Measurements from ENCODE around the gene PMEL. TPM values are rescaled to one million over a fixed set of nuclear protein-coding genes. Genes with fewer than 3 reads are reported as not detected.
A peak's percentile ranks its signal among the peaks of the same experiment; 100 is the strongest.

Gene PMEL
- total and polyA plus RNA-seq, 9 of the 15 experiments (the other 6 are each of a cell fraction or from before 2014, with no cell fraction given) = 0.36 to 2.0 (median 0.98) TPM

GRCh38 chr12:55938826-55939501, 26.9 kb downstream of the PMEL start:
- H4K20me1 ChIP-seq (replicated peaks; ENCODE audit: control insufficient read depth, insufficient read depth, low read length) = no peaks in the 10 kb centered on the region
- no peak overlapping the region for H2AFZ ChIP-seq (ENCODE audit: low read depth, low read length)
- intact Hi-C loops (cut with micrococcal nuclease) = no loop called here
- DNase-seq (ENCODE audit: extremely low read depth in 1 of 4, low spot score in 3 of 4) (no peak), FAIRE-seq (no peak), ATAC-seq (no peak)
- WGBS (ENCODE audit: insufficient coverage, low coverage, missing lambda C conversion rate) = 59% methylated on average over 8 of the region's 8 CpGs
- ChIA-PET CTCF (ENCODE audit: low intra/inter-chr PET ratio) (no interaction called here), POLR2A (interaction anchor here (0.6 to 2.5 kb wide), 5 partner anchors 8 to 220 kb away, joined by 3 to 18 read pairs (median 5); partner anchors contain the start of genes DGKA and PYM1)
- in situ Hi-C loops (cut with MboI) = no loop called here
- no peak overlapping the region for H3K4me2 ChIP-seq (ENCODE audit: insufficient read depth, low read length)
- H3K27me3 ChIP-seq (ENCODE audit: control insufficient read depth in 2 of 2, insufficient read depth in 2 of 2, low read length in 2 of 2) = no peaks in the 10 kb centered on the region; a peak in 1 of 5 replicates
- peaks cover 7 to 13% of the 10 kb centered on the region in 2 experiments; a peak in 4 of 5 replicates for H3K4me1 ChIP-seq (replicated peaks in 1 of 2; ENCODE audit: control insufficient read depth in 2 of 2, insufficient read depth in 2 of 2, low read length in 2 of 2)
- H3K9me1 ChIP-seq (ENCODE audit: control insufficient read depth, insufficient read depth, low read length) = no peaks in the 10 kb centered on the region
- no peak overlapping the region for H3K4me3 ChIP-seq
- no peak overlapping the region for H3K27ac ChIP-seq (ENCODE audit: extremely low read depth, low read depth, low read length)
- H3K9me3 ChIP-seq (replicated peaks; ENCODE audit: control insufficient read depth, insufficient read depth, low read depth, low read length) = no peaks in the 10 kb centered on the region
- H3K79me2 ChIP-seq (ENCODE audit: control insufficient read depth, insufficient read depth, low read length) = no peaks in the 10 kb centered on the region
- BruUV-seq (replicated peaks) = no TSS peak
- no peaks in the 10 kb centered on the region for H3K36me3 ChIP-seq (ENCODE audit: control insufficient read depth, insufficient read depth, low read length)
- H3K9ac ChIP-seq (ENCODE audit: insufficient read depth in 1 of 2, low read depth in 2 of 2, low read length in 2 of 2) = peak overlapping the region in 1 of 2 experiments; percentile 33; a peak in 1 of 4 replicates
- TF ChIP-seq NR2C2 (CRISPR knock-in tag; IDR thresholded peaks at IDR 0.05) = no peak
- no peak for TF ChIP-seq NR2C2 (tag; IDR thresholded peaks at IDR 0.05)
- no peak for TF ChIP-seq ETV1 (tag; conservative IDR thresholded peaks at IDR 0.05; ENCODE audit: low read depth)
- TF ChIP-seq GABPB1 (CRISPR knock-in tag; IDR thresholded peaks at IDR 0.05) = no peak
- no peak for TF ChIP-seq MXI1 (IDR thresholded peaks at IDR 0.05; ENCODE audit: low read depth, low read length)
- TF ChIP-seq NRF1 (conservative IDR thresholded peaks at IDR 0.05 in 1 of 2, IDR thresholded peaks at IDR 0.05 in 1 of 2) = no peak
- TF ChIP-seq TBL1XR1 (IDR thresholded peaks at IDR 0.05; ENCODE audit: low read length in 2 of 2) = no peak
- no peak for TF ChIP-seq ZBTB2 (IDR thresholded peaks at IDR 0.05)
- TF ChIP-seq REST (IDR thresholded peaks at IDR 0.05; ENCODE audit: borderline replicate concordance) = no peak
- no peak for TF ChIP-seq REST (CRISPR knock-in tag; IDR thresholded peaks at IDR 0.05; ENCODE audit: low read depth)
- no peak for TF ChIP-seq NR3C1 (CRISPR knock-in tag; IDR thresholded peaks at IDR 0.05)
